Lower lobe of right lung (tissue), 2 donors: ENCODE measurements around the gene NECTIN1. TPM values are rescaled to one million over a fixed set of nuclear protein-coding genes. Genes with fewer than 3 reads are reported as not detected.

Experiments
- ATAC-seq, 2 donors: fragments of 200-7000 bp; cut with Tn5 transposase; one replicate each; pipeline ENCODE4 v1.9.1; 2020 to 2022; ENCODE audit warnings: mild to moderate bottlenecking in 2 of 2, moderate library complexity in 2 of 2
- DNase-seq: peaks from one replicate; pipeline ENCODE4 v3.0.0-alpha.2; 2020
- H3K27ac ChIP-seq: fragments of 200-600 bp; one replicate; pipeline ENCODE4 v1.8.0; 2022
- H3K27me3 ChIP-seq: fragments of 200-600 bp; one replicate; pipeline ENCODE4 v1.8.0; 2022; ENCODE audit warnings: low read depth
- H3K36me3 ChIP-seq: fragments of 200-600 bp; one replicate; pipeline ENCODE4 v1.8.0; 2022; ENCODE audit warnings: mild to moderate bottlenecking
- H3K4me1 ChIP-seq: fragments of 200-600 bp; one replicate; pipeline ENCODE4 v1.8.0; 2022
- H3K4me3 ChIP-seq: fragments of 200-600 bp; one replicate; pipeline ENCODE4 v1.8.0; 2022; ENCODE audit warnings: mild to moderate bottlenecking
- H3K9me3 ChIP-seq: fragments of 200-600 bp; one replicate; pipeline ENCODE4 v1.8.0; 2022
- CTCF ChIP-seq: fragments of 200-600 bp; IDR thresholded peaks from one replicate; pipeline ENCODE4 v1.8.0; 2022; ENCODE audit warnings: antibody characterized with exemption, mild to moderate bottlenecking
- intact Hi-C: fragments of 100-400 bp; cut with DNase I; formaldehyde crosslinking; loops from one replicate; pipeline ENCODE4 v1.11.0; 2022
- total RNA-seq: library from RNA; stranded (reverse); fragmentation: NEBNext Ultra II Directional; extraction: Animal tissue kit (Norgen Biotek cat#: 25700); gene quantifications from one replicate; pipeline ENCODE4 v1.2.1, GENCODE V29; 2021
- donor health status: DM: no; HTN: yes; CAD: no; lungs with severe emphysema.

Gene NECTIN1
- total RNA-seq, 1 donor from 2014 or later, result 9.1 TPM

- no peak for TF ChIP-seq CTCF
- no peak for DNase-seq
Measured at GRCh38 chr11:119709171-119709570, 19.8 kb downstream of the NECTIN1 start.

GRCh38 chr11:119708384-119708783 lies 20.6 kb downstream of the NECTIN1 start:
- no peaks in the 10 kb centered on the region for H3K9me3 ChIP-seq
- H3K36me3 ChIP-seq, result no peaks in the 10 kb centered on the region
- DNase-seq (no peak), ATAC-seq (no peak)
- H3K4me1 ChIP-seq, result no peaks in the 10 kb centered on the region
- H3K27ac ChIP-seq, result no peak overlapping the region
- intact Hi-C loops, result no loop called here
- H3K4me3 ChIP-seq, result no peak overlapping the region
- TF ChIP-seq CTCF, result no peak
- H3K27me3 ChIP-seq, result no peaks in the 10 kb centered on the region

More at GRCh38 chr11:119709171-119709570, 19.8 kb downstream of the NECTIN1 start:
- H3K36me3 ChIP-seq, result no peaks in the 10 kb centered on the region
- no peaks in the 10 kb centered on the region for H3K27me3 ChIP-seq
- no peaks in the 10 kb centered on the region for H3K9me3 ChIP-seq
- H3K4me3 ChIP-seq, result no peak overlapping the region
- no peak overlapping the region for H3K27ac ChIP-seq
- H3K4me1 ChIP-seq, result no peaks in the 10 kb centered on the region
- intact Hi-C loops, result no loop called here
- no peak for ATAC-seq

- intact Hi-C loops, result no loop called here
- TF ChIP-seq CTCF, result peak; percentile 5
- H3K27ac ChIP-seq, result no peak overlapping the region
- no peaks in the 10 kb centered on the region for H3K4me1 ChIP-seq
- no peak for ATAC-seq
- DNase-seq, result no peak
- H3K4me3 ChIP-seq, result no peak overlapping the region
- no peaks in the 10 kb centered on the region for H3K27me3 ChIP-seq
- no peaks in the 10 kb centered on the region for H3K9me3 ChIP-seq
- no peaks in the 10 kb centered on the region for H3K36me3 ChIP-seq
Measured at GRCh38 chr11:119706887-119707286, 22.1 kb downstream of the NECTIN1 start.

- H3K27me3 ChIP-seq, result no peaks in the 10 kb centered on the region
- H3K9me3 ChIP-seq, result no peaks in the 10 kb centered on the region
- no peak overlapping the region for H3K4me3 ChIP-seq
- ATAC-seq, result no peak
- no peak overlapping the region for H3K27ac ChIP-seq
- H3K4me1 ChIP-seq, result no peaks in the 10 kb centered on the region
- TF ChIP-seq CTCF, result no peak
- no peak for DNase-seq
- no peaks in the 10 kb centered on the region for H3K36me3 ChIP-seq
- intact Hi-C loops, result no loop called here
Measured at GRCh38 chr11:119706029-119706428, 23.0 kb downstream of the NECTIN1 start.

GRCh38 chr11:119705362-119705761 lies 23.6 kb downstream of the NECTIN1 start:
- intact Hi-C loops, result no loop called here
- Histone ChIP-seq H3K27ac (no peak overlapping the region), H3K4me1 (peaks cover under 1% of the 10 kb centered on the region), H3K4me3 (no peak overlapping the region), H3K9me3 (no peaks in the 10 kb centered on the region), H3K36me3 (no peaks in the 10 kb centered on the region), H3K27me3 (no peaks in the 10 kb centered on the region)
- DNase-seq (no peak), ATAC-seq (no peak)
- no peak for TF ChIP-seq CTCF

GRCh38 chr11:119704849-119705248 lies 24.2 kb downstream of the NECTIN1 start:
- intact Hi-C loops, result no loop called here
- DNase-seq (no peak), ATAC-seq (no peak)
- Histone ChIP-seq H3K4me1 (peaks cover 6% of the 10 kb centered on the region), H3K27ac (no peak overlapping the region), H3K36me3 (no peaks in the 10 kb centered on the region), H3K4me3 (no peak overlapping the region), H3K9me3 (no peaks in the 10 kb centered on the region), H3K27me3 (no peaks in the 10 kb centered on the region)
- no peak for TF ChIP-seq CTCF
